Measurements from ENCODE around the gene SORCS2. TPM values are rescaled to one million over a fixed set of nuclear protein-coding genes. Genes with fewer than 3 reads are reported as not detected.

The SORCS2 gene
- total and polyA plus RNA-seq, 2 donors (not counting 1 experiment from before 2014, with no cell fraction given), result not detected

DNA sequence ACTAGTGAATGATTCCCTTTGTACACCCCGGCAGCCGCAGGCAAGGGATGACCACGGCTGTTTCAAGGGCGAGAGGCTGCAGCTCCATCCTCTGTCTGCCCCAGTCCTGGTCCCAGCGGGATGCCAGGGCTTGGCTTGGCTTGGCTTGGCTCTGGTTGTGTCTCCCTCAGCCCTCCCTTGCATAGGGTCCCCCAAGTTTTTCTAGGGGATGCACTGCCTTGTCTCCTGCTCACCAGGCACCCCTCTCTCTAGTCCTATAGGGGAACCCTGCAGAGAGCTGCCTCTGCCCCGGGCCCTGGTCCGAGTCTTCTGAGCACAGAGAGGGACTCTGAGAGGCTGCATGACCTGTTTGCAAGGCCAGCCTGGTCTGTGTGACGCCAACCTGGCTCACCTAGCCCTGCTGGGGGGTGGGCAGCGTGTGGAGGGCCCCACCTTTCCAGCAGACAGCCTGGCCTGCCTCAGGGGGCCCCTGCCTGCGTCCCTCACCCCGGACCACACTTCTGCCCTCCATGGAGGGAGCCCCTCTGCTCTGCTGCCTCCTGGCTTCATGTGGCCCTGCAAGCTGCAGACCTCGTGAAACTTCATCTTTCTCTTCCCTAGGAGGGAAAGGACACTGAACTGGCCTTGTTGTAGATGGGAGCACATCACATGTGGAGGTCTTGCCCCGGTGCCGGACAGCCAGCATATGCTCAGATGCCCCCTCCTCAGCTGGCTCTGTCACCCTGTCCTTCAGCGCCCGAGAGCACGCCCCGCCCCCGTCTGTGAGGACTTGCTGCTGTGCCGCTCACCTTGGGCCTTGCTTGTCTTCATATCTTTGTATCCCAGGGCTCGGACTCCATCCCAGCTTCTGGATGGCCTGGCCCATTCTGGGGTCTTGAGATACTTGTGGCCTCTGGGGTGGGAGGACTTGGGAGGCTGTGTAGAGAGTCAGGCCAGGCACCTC lies 16.4 kb downstream of the SORCS2 start:
- H2AFZ ChIP-seq (ENCODE audit: insufficient read depth, low read depth, low read length, poor library complexity, severe bottlenecking), result no peak overlapping the region
- no peak overlapping the region for H3K27ac ChIP-seq (ENCODE audit: low read length in 2 of 2)
- Mint-ChIP-seq H3K4me3 (no peak overlapping the region), H3K27ac (no peak overlapping the region), H3K27me3 (peaks cover 3% of the 10 kb centered on the region), H3K4me1 (no peaks in the 10 kb centered on the region), H3K9me3 (ENCODE audit: insufficient read depth) (no peaks in the 10 kb centered on the region)
- DNase-seq (no peak), ATAC-seq (ENCODE audit: low read depth) (no peak)
- intact Hi-C loops (cut with micrococcal nuclease), result no loop called here
- no peak overlapping the region for H3K9ac ChIP-seq (ENCODE audit: low read length)
- H4K20me1 ChIP-seq (ENCODE audit: control insufficient read depth, insufficient read depth, low read length, poor library complexity, severe bottlenecking), result no peaks in the 10 kb centered on the region
- H3K36me3 ChIP-seq (replicated peaks in 1 of 2; ENCODE audit: control extremely low read depth in 1 of 2, control insufficient read depth in 1 of 2, extremely low read depth in 1 of 2, insufficient read depth in 2 of 2, low read length in 1 of 2), result no peaks in the 10 kb centered on the region
- WGBS (ENCODE audit: insufficient coverage), result 83% methylated on average over 19 of the region's 21 CpGs
- no peak overlapping the region for H3K4me2 ChIP-seq (replicated peaks; ENCODE audit: low read depth, low read length, poor library complexity, severe bottlenecking)
- ChIA-PET CTCF (no interaction called here), POLR2A (no interaction called here)
- H3K4me1 ChIP-seq (ENCODE audit: control insufficient read depth in 2 of 2, insufficient read depth in 2 of 2, low read length in 2 of 2), result no peaks in the 10 kb centered on the region
- no peak overlapping the region for H3K4me3 ChIP-seq (ENCODE audit: control extremely low read depth in 1 of 5, extremely low read depth in 1 of 5, insufficient read depth in 1 of 5, low read depth in 2 of 5, low read length in 4 of 5)
- peaks cover 0 to 11% (median 0%) of the 10 kb centered on the region in 3 donors for H3K9me3 ChIP-seq (ENCODE audit: control extremely low read depth in 1 of 3, control insufficient read depth in 2 of 3, insufficient read depth in 1 of 3, low read length in 2 of 3)
- no peaks in the 10 kb centered on the region for H3K79me2 ChIP-seq (ENCODE audit: control insufficient read depth, insufficient read depth, low read length)
- no peak for TF ChIP-seq EZH2 (IDR thresholded peaks at IDR 0.05; ENCODE audit: borderline replicate concordance, insufficient read depth, low read depth, low read length, poor library complexity, severe bottlenecking)
- TF ChIP-seq CTCF (IDR thresholded peaks at IDR 0.05), result no peak
- no peaks in the 10 kb centered on the region for H3K27me3 ChIP-seq (replicated peaks in 1 of 4; ENCODE audit: control extremely low read depth in 1 of 4, control insufficient read depth in 3 of 4, insufficient read depth in 4 of 4, low read length in 3 of 4)

DNA sequence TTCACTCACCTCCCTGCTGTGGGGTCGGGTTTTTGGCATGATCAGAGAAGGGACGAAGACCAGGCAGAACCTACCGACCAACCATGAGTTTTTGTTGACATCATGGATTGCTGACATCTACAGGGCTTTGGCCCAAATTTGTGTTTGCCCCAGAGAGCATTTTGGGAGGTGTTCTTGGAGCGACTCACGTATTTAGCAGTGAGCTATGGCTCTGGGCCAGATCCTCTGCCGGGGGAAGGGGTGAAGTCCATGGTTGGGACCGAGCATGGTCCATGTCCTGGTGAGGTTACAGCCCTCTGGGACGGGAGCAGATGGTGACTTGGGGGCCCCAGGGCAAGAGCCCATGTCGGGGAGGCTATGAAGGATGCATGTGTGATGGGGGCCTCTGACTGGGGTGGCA lies 17.4 kb downstream of the SORCS2 start:
- no peaks in the 10 kb centered on the region for H3K36me3 ChIP-seq (replicated peaks in 1 of 2; ENCODE audit: control extremely low read depth in 1 of 2, control insufficient read depth in 1 of 2, extremely low read depth in 1 of 2, insufficient read depth in 2 of 2, low read length in 1 of 2)
- no peaks in the 10 kb centered on the region for H3K4me1 ChIP-seq (ENCODE audit: control insufficient read depth in 2 of 2, insufficient read depth in 2 of 2, low read length in 2 of 2)
- H3K79me2 ChIP-seq (ENCODE audit: control insufficient read depth, insufficient read depth, low read length), result no peaks in the 10 kb centered on the region
- Mint-ChIP-seq H3K27me3 (peaks cover 3% of the 10 kb centered on the region), H3K4me1 (no peaks in the 10 kb centered on the region), H3K4me3 (no peak overlapping the region), H3K9me3 (ENCODE audit: insufficient read depth) (no peaks in the 10 kb centered on the region), H3K27ac (no peak overlapping the region)
- intact Hi-C loops (cut with micrococcal nuclease), result no loop called here
- no peak for TF ChIP-seq EZH2 (IDR thresholded peaks at IDR 0.05; ENCODE audit: borderline replicate concordance, insufficient read depth, low read depth, low read length, poor library complexity, severe bottlenecking)
- TF ChIP-seq CTCF (IDR thresholded peaks at IDR 0.05), result no peak
- H3K9ac ChIP-seq (ENCODE audit: low read length), result no peak overlapping the region
- ChIA-PET CTCF (no interaction called here), POLR2A (no interaction called here)
- H3K9me3 ChIP-seq (ENCODE audit: control extremely low read depth in 1 of 3, control insufficient read depth in 2 of 3, insufficient read depth in 1 of 3, low read length in 2 of 3), result peaks cover 0 to 20% (median 4%) of the 10 kb centered on the region in 3 donors
- WGBS (ENCODE audit: insufficient coverage), result 83% methylated on average over 8 of the region's 9 CpGs
- no peak overlapping the region for H2AFZ ChIP-seq (ENCODE audit: insufficient read depth, low read depth, low read length, poor library complexity, severe bottlenecking)
- H3K4me2 ChIP-seq (replicated peaks; ENCODE audit: low read depth, low read length, poor library complexity, severe bottlenecking), result no peak overlapping the region
- H3K27ac ChIP-seq (ENCODE audit: low read length in 2 of 2), result no peak overlapping the region
- H3K4me3 ChIP-seq (ENCODE audit: control extremely low read depth in 1 of 5, extremely low read depth in 1 of 5, insufficient read depth in 1 of 5, low read depth in 2 of 5, low read length in 4 of 5), result no peak overlapping the region
- no peak for DNase-seq
- no peaks in the 10 kb centered on the region for H3K27me3 ChIP-seq (replicated peaks in 1 of 4; ENCODE audit: control extremely low read depth in 1 of 4, control insufficient read depth in 3 of 4, insufficient read depth in 4 of 4, low read length in 3 of 4)
- H4K20me1 ChIP-seq (ENCODE audit: control insufficient read depth, insufficient read depth, low read length, poor library complexity, severe bottlenecking), result no peaks in the 10 kb centered on the region
- ATAC-seq (ENCODE audit: low read depth), result no peak
